HG03196 (cell line): Measurements from ENCODE around the gene ILK.

Source experiments
- ATAC-seq: cut with Tn5 transposase; IDR thresholded peaks from one replicate; pipeline ENCODE4 v1.9.1; 2021; ENCODE audit not compliant: unreplicated experiment

The ILK gene

DNA sequence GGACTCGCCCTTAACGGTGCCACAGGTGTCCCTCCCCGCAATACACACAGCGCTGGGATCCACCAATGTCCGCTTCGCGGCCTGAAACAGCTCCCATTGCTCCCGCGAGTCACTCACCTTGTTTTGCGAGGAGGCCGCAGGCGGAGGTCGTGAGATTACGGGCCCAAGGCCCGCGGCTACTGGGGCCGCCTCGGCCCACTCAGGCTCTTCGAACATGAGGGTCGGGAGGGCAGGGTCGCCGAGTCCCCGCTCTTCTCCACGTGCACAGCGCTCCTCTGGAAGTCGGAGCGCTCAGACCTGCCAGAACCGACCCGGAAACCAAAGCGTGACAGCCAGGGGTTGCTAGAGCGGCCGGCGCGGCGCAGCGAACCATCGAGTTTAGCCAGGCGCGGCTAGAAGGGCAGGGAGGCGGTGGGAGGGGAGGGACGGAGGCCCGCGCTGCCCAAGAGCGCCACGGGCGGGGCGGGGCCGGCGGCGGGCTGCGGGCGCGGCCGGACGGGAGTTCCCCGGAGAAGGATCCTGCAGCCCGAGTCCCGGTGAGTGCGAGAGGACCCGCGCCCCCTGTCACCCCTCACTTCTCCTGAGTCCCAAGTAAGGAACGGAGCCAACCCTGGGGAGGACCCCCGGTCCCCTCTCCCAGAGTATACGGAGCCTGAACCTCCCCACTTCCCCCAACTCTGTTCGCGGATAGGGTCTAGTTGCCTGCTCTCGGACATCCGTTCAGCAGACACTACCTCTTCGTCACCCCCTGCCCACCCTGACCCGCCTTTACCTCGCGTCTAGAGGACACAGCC, at the start of gene ILK, which contains the start of gene RRP8:
ILK (plus strand) TSS at position 488 of the 794 bp plus-strand sequence. CDS start 498 bp downstream, outside the sequence.
RRP8 (minus strand) TSS at position 330 of the 794 bp plus-strand sequence; CDS start at position 216, 114 bp downstream.
- peak; percentile 60 for ATAC-seq

- no peak for ATAC-seq
These were observed 48.5 kb upstream of the ILK start for GRCh38 chr11:6554828-6555706.

DNA sequence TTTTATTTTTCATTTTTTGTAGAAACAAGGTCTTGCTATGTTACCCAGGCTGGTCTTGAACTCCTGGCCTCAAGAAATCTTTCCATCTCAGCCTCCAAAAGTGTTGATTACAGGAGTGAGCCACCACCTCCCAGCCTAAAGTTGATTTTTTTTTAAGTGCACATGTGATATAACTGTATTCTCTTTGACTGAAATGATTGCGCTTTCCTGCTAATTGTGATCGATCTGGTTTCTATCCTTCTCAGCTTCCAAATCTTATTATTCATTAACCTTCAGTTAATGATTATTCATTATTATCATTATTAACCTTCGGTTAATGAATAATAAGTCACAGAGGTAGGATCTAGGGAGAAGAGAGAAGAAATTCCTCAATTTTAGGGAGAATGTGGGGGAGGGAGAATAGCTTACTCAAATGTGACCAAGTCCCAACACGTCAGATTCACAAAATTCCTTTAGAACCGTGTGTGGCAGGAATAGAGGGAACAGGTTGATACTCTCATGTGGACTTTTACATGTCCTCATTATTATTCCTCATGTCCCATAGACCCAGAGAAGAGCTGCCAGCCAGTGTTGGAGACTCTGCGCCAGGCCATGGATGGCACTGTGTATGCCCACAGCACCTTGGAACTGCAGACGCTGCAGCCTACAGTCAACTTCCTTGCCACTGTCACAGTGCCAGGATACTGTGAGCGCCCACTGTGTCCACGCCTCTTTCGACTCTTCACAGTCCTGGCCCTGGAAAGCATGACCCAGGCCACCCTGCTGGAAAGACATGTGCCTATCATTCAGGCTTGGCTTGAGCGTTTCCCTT, 47.2 kb upstream of the ILK start:
- ATAC-seq: no peak

DNA sequence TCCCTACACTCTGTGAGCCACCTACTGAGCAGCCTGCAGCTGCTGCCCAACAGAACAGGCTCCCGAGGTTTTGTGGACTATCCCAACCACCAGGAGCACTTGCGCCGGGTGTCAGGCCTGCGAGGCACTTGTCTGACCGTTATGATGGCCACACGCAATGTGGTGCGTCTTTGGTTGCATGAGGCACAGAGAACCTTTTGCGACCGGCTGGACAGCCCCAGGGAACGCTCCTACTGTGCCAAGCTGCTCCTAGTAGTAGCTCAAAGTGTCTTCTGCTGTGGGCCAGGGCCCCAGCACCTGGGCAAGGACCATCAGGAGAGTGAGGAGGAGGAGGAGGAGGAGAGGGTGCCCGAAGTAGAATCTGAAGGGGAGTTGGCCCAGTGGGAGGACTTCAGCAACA, 46.5 kb upstream of the ILK start:
- ATAC-seq: no peak

- no peak for ATAC-seq
These were observed 45.6 kb upstream of the ILK start for GRCh38 chr11:6557761-6558674.

DNA sequence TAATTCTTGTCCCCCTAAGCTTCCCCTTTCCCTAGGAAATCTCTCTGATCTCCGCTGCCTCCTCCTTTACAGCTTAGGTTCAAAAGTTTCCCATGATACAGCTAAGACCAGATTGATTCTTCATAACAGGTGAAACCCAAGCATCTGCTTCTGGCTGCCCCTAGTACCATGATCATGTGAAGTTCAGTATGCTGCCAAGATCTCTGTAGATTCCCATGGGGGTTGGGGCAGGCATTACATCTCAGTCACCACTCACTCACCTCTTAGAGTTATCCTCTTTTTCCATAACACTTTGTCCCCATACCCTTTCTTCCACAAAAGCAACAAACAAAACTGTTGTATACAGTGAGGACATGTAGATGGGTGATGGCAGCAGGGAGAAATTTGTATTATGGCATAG, 44.2 kb upstream of the ILK start:
- no peak for ATAC-seq

- no peak for ATAC-seq
These were observed 42.3 kb upstream of the ILK start for GRCh38 chr11:6561288-6561687.

DNA sequence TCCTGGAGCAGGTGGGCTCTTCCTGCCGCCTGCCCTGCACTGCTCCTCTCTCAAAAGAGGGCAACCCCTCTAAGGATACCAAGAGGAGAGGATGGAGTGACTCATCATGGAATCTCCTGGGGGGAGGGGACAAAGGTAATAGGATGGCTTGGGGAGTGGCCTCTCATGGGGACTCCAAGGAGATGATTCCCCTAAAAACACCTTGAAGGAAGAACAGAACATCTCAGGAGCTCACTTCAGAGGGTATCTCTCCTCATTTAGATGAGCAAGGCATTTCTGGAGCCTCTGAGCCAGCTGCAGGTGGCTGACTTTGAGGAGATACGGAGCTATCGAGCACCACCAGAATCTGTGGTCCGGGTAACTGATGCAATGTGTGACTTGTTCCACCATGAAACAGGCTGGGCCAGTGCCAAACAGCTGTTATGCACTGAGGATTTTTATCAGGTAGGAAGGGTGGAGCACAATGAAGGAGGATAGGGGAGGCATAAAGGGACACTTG, 40.4 kb upstream of the ILK start:
- no peak for ATAC-seq

- ATAC-seq: no peak
These were observed 39.9 kb upstream of the ILK start for GRCh38 chr11:6563667-6564066.

GRCh38 chr11:6565325-6565724, 38.2 kb upstream of the ILK start:
- ATAC-seq: no peak

DNA sequence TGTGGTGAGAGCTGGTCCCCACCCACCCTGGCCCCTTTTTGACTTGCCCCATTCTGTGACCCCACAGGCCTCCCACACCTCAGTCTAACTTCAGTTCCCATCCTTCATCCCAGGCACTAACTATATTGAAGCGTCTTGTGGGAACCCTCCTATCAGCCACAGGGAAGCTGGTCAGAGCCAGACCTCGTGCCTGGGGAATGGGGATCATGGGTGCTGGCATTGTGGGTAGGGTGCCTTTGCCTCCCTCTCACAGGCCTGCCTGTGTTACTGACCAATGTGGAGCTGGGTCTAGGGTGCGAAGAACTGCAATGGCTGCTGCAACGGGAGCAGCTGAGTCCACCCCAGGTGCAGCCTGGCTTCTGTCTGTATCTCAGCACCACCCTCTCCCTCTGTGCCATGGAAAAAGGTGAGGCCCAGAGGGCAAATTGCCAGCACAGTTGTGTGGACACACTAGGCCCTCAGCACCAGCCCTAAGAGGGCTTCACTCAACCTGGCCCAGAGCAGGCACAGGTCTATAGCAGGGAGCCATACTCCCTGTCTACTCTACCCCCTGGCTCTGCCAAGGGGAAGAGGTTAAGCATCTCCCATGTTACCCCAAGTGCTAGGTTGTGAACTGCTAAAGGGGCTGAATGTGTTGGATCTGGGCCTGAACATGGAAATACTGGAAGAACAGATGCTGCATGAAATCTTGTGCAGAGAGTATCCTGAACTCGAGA, 37.4 kb upstream of the ILK start:
- no peak for ATAC-seq

DNA sequence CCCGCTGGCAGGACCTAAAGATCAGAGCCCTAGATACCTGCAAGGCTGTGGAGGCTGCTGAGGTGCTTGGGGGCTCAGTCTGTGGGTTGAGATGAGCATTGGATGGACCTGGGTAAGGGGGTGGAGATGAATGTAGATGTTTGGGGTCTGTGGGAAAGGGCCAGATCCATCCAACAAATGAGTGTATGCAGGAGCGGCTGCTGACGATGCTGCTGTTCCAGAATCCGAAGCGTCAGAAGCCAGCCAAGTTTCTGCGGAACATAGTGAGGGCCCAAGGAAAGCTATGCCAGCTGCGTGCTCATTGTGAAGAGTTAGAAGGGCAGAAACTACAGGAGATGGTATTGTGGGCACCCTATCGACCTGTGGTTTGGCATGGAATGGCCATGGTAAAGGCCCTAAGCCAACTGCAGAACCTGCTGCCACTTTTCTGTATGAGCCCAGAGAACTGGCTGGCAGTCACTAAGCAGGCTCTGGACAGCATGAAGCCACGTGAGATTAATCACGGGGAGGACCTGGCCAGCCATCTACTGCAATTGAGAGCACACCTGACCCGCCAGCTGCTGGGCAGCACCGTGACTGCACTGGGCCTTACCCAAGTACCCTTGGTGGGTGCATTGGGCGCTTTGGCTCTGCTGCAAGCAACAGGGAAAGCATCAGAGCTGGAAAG, 36.7 kb upstream of the ILK start:
- no peak for ATAC-seq

DNA sequence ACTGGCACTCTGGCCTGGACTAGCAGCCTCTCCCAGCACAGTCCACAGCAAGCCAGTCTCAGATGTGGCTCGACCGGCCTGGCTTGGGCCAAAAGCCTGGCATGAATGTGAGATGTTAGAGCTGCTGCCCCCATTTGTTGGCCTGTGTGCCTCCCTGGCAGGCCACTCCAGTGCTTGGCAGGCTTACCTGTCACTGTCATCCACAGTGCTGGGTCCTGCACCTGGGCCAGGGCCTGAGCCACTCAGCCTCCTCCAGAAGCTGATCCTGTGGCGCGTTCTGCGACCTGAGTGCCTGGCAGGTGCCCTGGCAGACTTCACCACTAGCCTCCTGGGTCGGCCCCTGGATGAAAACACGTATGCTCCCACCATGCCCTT, 36.2 kb upstream of the ILK start:
- ATAC-seq: no peak

- ATAC-seq: no peak
These were observed 35.2 kb upstream of the ILK start for GRCh38 chr11:6568191-6568918.

DNA sequence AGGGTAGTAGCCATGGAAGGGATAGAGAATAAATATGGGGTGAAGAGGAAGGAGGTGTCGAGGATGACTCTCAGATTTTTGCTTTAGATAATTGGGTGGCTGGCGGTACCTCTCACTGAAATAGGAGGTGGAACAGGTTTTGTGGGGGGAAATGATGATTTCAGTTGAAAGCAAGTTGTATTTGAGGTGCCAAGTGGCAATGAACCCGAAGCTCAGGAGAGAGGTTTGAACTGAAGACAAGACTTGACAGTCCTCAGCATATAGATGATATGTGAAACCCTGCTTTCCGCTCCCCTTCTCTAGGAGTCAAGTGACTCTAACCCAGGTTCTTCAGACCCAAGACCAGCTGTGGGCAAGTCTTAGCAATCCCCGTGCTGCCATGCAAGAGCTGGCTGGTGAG, 33.9 kb upstream of the ILK start:
- ATAC-seq: no peak

DNA sequence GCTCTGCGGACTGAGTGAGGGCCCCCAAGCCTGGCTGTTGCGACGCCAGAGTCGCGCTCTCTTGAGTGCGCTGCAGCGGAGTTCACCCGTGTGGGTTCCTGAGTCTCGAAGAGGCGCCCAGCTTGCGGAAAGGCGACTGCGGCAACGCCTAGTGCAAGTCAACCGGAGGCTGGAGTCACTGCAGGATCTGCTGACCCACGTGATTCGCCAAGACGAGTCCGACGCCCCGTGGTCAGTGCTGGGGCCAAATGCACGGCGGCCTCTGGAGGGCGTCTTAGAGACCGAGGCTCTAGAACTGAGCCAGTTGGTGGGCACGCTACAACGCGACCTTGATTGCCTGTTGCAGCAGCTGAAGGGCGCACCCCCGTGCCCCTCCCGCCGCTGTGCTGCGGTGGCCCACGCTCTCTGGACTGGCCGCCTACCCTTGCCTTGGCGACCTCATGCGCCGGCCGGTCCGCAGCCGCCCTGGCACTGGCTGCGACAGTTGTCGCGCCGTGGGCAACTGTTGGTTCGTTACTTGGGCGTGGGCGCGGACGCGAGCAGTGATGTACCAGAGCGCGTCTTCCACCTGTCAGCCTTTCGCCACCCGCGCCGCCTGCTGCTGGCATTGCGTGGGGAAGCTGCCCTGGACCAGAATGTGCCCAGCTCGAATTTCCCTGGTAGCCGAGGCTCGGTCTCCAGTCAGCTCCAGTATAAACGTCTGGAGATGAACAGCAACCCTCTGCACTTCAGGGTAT, 32.7 kb upstream of the ILK start:
- no peak for ATAC-seq

DNA sequence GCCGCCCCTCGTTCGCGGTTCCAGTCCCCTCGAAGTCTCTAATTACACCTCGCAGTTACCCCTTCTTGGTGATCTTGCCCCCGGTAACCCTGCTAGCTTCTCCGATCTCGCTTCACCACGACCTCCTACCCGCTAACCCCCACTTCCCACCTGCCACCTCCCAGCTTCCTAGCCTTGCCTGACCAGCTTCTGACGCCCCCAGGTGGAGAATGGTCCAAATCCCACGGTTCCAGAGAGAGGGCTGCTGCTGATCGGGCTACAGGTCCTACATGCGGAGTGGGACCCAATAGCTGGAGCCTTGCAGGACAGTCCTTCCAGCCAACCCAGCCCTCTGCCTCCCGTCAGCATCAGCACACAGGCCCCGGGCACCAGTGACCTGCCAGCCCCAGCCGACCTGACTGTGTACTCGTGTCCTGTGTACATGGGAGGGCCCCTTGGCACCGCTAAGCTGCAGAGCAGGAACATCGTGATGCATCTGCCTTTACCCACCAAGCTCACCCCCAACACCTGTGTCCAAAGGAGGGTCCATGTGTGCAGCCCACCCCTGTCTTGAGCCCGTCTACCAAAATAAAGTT, 32.1 kb upstream of the ILK start:
- no peak for ATAC-seq
